HepG2 (cell line): Measurements from ENCODE around the gene HNF1B. TPM values are rescaled to one million over a fixed set of nuclear protein-coding genes. Genes with fewer than 3 reads are reported as not detected.
A peak's percentile ranks its signal among the peaks of the same experiment; 100 is the strongest.

Experiments used
- AKAP8 ChIP-seq: sonication (generic); formaldehyde crosslinking; IDR thresholded peaks from 2 replicates; pipeline ENCODE4 v1.5.1; 2020; ENCODE audit warnings: mild to moderate bottlenecking, missing genetic modification reagents
- ATF2 ChIP-seq: sonication (generic); formaldehyde crosslinking; IDR thresholded peaks from 2 replicates; pipeline ENCODE4 v1.4.0; 2020; ENCODE audit warnings: missing genetic modification reagents
- BRF2 ChIP-seq: sonication (generic); formaldehyde crosslinking; IDR thresholded peaks from 2 replicates; pipeline ENCODE4 v1.8.1; 2022; ENCODE audit warnings: mild to moderate bottlenecking, missing genetic modification reagents
- DDIT3 ChIP-seq: sonication (generic); formaldehyde crosslinking; IDR thresholded peaks from 2 replicates; pipeline ENCODE4 v1.4.0; 2020; ENCODE audit warnings: mild to moderate bottlenecking, missing genetic modification reagents
- E2F2 ChIP-seq: sonication (generic); formaldehyde crosslinking; IDR thresholded peaks from 2 replicates; pipeline ENCODE4 v1.4.0; 2020; ENCODE audit warnings: missing genetic modification reagents, borderline replicate concordance
- ETS1 ChIP-seq: sonication (generic); formaldehyde crosslinking; IDR thresholded peaks from 2 replicates; pipeline ENCODE4 v1.4.0; 2020; ENCODE audit warnings: missing genetic modification reagents
- FIP1L1 ChIP-seq: fragments of 200-400 bp; formaldehyde crosslinking; IDR thresholded peaks from 2 replicates; pipeline ENCODE4 v1.6.1; 2018; ENCODE audit warnings: low read depth, mild to moderate bottlenecking, low read length, moderate library complexity, borderline replicate concordance; ENCODE audit not compliant: insufficient read depth
- HMGXB4 ChIP-seq, 2 experiments: sonication (generic) in 1 of 2; formaldehyde crosslinking in 1 of 2; IDR thresholded peaks; 2 replicates each; pipeline versions ENCODE4 v1.4.0 to v1.6.1; 2018 to 2020; ENCODE audit warnings: missing genetic modification reagents in 2 of 2, borderline replicate concordance in 1 of 2, low read depth in 1 of 2, mild to moderate bottlenecking in 1 of 2, missing biosample characterization in 1 of 2
- HNF4A ChIP-seq: sonication (generic); formaldehyde crosslinking; IDR thresholded peaks from 2 replicates; pipeline ENCODE4 v1.4.0; 2020; ENCODE audit warnings: missing genetic modification reagents
- UBTF ChIP-seq: sonication (generic); formaldehyde crosslinking; IDR thresholded peaks from 2 replicates; pipeline ENCODE4 v1.4.0; 2020; ENCODE audit warnings: mild to moderate bottlenecking, missing genetic modification reagents
- ZNF441 ChIP-seq: sonication (generic); formaldehyde crosslinking; IDR thresholded peaks from 2 replicates; pipeline ENCODE4 v1.7.0; 2021; ENCODE audit warnings: missing genetic modification reagents, borderline replicate concordance
- ZNF660 ChIP-seq: sonication (generic); formaldehyde crosslinking; IDR thresholded peaks from 2 replicates; pipeline ENCODE4 v1.5.1; 2020; ENCODE audit warnings: mild to moderate bottlenecking, low read depth, missing genetic modification reagents, borderline replicate concordance
- ZNF777 ChIP-seq: sonication (generic); formaldehyde crosslinking; IDR thresholded peaks from 2 replicates; pipeline ENCODE4 v1.4.0; 2020; ENCODE audit warnings: missing genetic modification reagents
- ZNF878 ChIP-seq: sonication (generic); formaldehyde crosslinking; IDR thresholded peaks from 2 replicates; pipeline ENCODE4 v1.8.1; 2023; ENCODE audit warnings: mild to moderate bottlenecking, missing genetic modification reagents, moderate library complexity
- polyA plus RNA-seq, 8 experiments: library from polyadenylated mRNA; depleted of rRNA in 3 of 8; stranded (reverse) in 7 of 8; unstranded in 1 of 8; fragments of >200 nt; fragmentation: Illumina TruSeq in 4 of 8; extraction: Trizol in 4 of 8; gene quantifications; 2 replicates each; pipeline versions ENCODE4 v1.2.1 to v1.2.3, GENCODE V29; 2011 to 2016; ENCODE audit warnings: low read depth in 4 of 8, missing spikeins in 1 of 8, mixed read lengths in 1 of 8; ENCODE audit not compliant: insufficient read depth in 1 of 8
- total RNA-seq, 5 experiments: library from RNA; depleted of rRNA; stranded (reverse); fragments of >200 nt; fragmentation: Illumina TruSeq; extraction: Trizol; gene quantifications; 2 replicates each; pipeline ENCODE4 v1.2.3, GENCODE V29; 2016; ENCODE audit warnings: low read depth in 1 of 5

HNF1B gene
- total and polyA plus RNA-seq, 2 of the 13 experiments (the other 11 are each of a cell fraction or from before 2014, with no cell fraction given) = 1.9 to 5.3 TPM

GRCh38 chr17:37743875-37744632, 805 bp downstream of the HNF1B start (continued):
- no peak for TF ChIP-seq ATF2
- TF ChIP-seq ETS1 (CRISPR knock-in tag) = no peak
- no peak for TF ChIP-seq AKAP8 (CRISPR knock-in tag)
- TF ChIP-seq ZNF777 = no peak
- peak; percentile 15 to 73; a peak in 1 of 4 replicates for TF ChIP-seq HMGXB4 (CRISPR knock-in tag; IDR thresholded peaks at IDR 0.05; ENCODE audit: borderline replicate concordance in 1 of 2, low read depth in 1 of 2)
- TF ChIP-seq UBTF = peak; percentile 74
- no peak for TF ChIP-seq E2F2 (CRISPR knock-in tag)
- peak; percentile 79; the same call in 1 of the 2 replicates for TF ChIP-seq BRF2 (CRISPR knock-in tag)
- peak; percentile 56; the same call in 1 of the 2 replicates for TF ChIP-seq ZNF878 (CRISPR knock-in tag)
- TF ChIP-seq HNF4A (CRISPR knock-in tag) = 0 out of 2 replicates have a peak, but pooled peaks have one; percentile 0
- 0 out of 2 replicates have a peak, but pooled peaks have one; percentile 20 for TF ChIP-seq ZNF441 (CRISPR knock-in tag)
- TF ChIP-seq DDIT3 (CRISPR knock-in tag) = no peak
- no peak; the same call in 1 of the 2 replicates for TF ChIP-seq FIP1L1
- TF ChIP-seq ZNF660 (CRISPR knock-in tag) = no peak
